A673 (cell line): ENCODE results near the gene RAB28.

Source experiments
- CTCF ChIP-seq: fragments of 300-800, 200-600 bp; sonication (generic); conservative IDR thresholded peaks from 2 replicates; pipeline ENCODE4 v1.5.1; 2017; ENCODE audit warnings: low read depth, mild to moderate bottlenecking, antibody characterized with exemption, low read length, moderate library complexity, mixed read lengths
- EZH2 ChIP-seq: fragments of 200-600 bp; sonication (generic); IDR thresholded peaks from 2 replicates; pipeline ENCODE4 v1.6.1; 2017; ENCODE audit warnings: borderline replicate concordance, low read depth, mild to moderate bottlenecking, mixed read lengths, antibody characterized with exemption, low read length; ENCODE audit not compliant: poor library complexity, severe bottlenecking

DNA sequence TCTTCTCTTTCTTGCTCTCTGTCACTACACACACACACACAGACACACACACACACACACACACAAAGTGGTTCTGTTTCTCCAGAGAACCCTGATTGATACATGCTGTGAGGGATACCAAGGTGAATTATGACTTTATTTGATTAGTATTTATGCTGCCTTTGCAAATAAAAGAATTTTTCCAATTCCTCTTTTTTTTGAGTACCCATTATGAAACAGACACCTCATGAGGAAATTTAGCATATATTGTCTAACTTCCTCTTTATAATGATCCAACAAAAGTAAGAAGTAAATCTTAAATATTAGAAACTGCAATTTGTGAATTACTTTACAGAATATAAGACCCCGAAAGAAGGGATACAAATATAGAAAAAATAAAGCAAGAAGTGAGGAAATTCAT is 14.3 kb upstream of the RAB28 start:
- TF ChIP-seq CTCF (no peak), EZH2 (no peak)
